HG03469 (cell line): ENCODE results near the gene KLK11.
"Not testable (repeated sequence)": the region's sequence is repeated elsewhere in the genome, so short reads cannot be mapped to it uniquely, and the experiment has no call there.

Experiments
- ATAC-seq: cut with Tn5 transposase; IDR thresholded peaks from one replicate; pipeline ENCODE4 v1.9.1; 2021; ENCODE audit warnings: mild to moderate bottlenecking, moderate library complexity, moderate number of reproducible peaks; ENCODE audit not compliant: unreplicated experiment

KLK11 gene

DNA sequence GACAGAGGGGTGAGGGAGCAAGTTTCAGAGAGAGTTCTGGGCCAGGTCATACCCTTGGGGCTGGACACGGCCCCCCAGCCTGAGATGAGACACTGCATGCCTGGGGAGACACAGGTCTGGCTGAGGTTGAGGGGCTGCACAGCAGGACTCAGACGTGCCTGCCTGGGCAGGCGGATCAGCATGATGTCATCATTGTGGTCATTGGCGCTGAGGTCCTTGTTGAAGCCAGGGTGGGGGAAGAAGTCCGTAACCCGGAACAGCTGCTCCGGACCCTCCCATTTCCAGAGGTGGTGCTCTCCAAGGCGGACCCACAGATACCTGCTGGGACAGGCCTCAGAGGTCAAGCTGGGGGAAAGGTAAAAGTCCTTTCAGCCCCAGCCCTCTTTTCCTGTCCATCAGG is 20.0 kb downstream of the KLK11 start:
- no peak for ATAC-seq

DNA sequence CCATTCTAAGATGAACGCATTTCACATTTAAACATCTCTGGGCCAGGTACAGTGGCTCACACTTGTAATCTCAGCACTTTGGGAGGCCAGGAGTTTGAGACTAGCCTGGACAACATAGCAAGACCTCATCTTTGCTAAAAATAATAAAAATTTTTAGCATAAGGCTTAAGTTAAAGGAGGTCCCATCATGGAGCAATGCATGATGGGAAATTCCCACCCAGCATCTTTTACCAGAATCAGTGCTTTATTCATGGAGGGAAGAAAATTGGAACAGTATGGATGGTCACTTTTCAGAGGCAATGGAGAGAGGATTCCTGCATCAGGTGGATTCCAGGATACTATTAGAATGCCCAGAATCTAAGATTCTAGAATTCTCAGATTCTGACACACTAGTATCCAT is 21.2 kb downstream of the KLK11 start:
- no peak for ATAC-seq

DNA sequence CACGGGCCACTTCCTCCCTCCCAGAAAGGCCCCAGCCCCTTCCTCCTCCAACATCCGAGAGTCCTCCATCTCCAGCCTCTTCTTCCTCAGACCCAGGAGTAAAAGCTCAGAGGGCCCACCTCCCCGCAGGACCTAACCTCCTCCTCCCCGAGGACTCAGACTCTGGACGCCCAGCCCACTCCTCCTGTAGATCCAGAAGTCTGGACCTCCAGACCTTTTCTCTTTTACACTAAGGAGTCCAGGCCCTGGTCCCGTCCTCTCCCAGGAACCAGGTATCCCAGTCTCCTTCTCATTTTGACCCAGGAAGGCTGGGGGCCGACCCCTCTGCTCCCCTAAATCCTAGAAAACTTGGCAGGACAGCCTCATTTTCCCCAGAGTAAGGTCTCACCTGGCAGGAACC is 23.1 kb downstream of the KLK11 start:
- ATAC-seq, result no peak

DNA sequence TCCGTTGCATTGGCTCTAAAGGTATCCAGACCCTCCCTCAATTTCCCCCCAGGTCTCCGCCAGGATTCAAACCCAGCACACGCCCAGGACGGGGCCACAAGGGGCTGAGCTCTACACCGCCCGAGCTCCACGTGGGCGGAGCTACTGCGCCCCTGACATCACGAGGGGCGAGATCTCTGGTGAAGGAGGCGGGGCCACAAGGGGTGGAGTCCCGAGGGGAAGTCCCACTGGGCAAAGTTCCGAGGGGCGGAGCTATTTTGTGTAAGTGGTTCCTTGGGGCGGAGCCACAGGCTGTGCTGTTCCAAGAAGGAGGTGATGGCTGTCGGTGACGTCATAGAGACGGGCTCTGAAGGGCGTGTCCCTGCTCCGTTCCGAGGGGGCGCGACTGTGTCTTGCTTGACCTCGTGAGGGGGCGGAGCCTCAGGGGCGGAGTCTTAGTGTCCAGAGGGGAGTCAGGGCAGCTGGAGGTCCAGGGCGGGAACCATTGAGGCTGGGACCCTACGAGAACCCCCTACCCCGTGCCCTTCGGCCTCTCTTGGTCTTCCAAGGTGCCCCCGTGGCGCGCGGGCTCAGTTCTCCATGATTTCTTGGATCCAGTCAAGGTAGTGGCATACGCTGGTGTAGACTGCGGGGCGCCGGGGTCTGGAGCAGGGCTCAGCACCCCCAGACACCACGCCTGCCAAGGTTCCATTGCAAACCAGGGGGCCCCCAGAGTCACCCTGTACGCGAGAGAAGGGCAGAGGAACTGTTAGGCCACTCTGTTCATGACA is 23.7 kb downstream of the KLK11 start:
- no peak for ATAC-seq

DNA sequence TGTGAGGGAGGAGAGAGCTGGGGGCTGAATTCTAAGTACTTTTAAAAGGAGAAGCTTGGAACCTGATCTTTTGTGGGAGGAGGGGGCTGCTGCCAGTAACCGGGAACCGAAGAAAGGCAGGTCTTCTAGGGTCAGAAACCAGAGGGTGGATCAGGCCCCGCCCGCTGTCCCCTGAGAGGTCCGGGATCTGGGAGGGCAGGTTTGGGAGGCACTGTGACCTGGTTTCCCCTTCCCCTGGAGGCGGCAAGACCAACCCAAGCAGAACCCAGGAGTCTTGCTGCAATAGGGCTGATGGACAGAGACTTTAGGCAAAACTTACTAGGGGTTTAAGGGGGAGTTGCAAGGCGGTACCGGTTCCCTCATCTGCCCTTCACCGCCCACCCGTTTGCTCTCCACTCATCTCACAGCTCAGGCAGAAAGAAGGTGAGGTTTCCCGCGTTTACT is 24.3 kb downstream of the KLK11 start:
- ATAC-seq, result no peak

DNA sequence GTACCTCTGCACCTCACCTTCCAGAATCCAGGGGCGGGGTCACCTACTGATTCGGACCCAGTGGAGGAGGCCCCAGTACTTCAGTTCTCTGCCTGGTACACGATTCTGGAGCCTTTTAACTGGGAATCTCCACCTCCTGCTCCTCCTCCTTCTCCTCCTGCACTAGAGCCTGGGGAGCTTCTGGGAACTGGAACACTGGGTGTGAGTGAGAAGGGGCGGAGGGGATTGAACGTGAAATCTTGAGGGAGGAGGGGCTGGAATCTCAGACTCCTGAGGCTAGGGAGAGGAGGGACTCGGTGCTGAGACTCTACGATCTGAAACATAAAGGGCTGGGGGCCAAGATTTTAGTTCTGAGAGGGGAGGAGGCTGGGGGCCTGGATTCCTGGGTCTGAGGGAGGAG is 24.9 kb downstream of the KLK11 start, which contains the start of gene KLK8:
TSS of gene KLK8 (minus strand) at position 90 of the 400 bp plus-strand sequence. CDS start 437 bp downstream, outside the sequence.
- no peak for ATAC-seq

DNA sequence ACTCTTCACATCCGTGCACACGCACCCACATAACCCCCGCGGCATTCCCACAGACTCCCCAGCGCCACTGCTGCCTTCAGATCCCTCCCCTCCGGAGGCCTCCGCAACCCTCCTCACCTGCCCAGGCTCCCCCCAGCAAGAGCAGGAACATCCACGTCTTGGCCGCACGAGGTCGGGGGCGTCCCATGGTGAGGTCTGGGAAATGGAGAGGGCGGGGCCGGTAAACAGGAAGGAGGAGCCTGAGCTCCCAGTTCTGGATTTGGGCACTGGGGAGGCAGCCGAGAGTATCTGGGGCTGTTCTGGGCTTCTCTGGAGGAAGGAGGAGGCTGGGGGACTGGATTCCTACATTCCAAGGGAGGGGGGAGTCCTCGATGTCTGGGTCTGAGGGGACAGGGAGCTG is 25.4 kb downstream of the KLK11 start:
- no peak for ATAC-seq

DNA sequence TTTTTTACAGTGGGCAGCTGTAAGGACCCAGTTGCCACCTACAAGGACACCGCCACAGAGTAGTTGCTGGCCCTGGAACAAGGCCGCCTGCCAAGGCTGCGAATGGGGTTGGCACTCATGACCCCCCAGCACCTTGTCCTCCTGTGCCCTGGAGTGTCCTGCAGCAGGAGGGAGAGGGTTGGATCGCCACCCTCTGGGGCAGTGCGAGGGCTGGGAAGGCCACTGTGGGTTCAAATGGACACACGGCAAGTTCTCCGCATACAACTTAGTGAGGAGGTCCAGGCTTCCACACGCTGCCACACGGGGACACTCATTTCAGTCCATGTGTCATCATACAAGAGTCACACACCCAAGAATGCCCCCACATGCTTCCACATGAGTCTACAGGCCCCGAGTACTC is 26.0 kb downstream of the KLK11 start:
- no peak for ATAC-seq

DNA sequence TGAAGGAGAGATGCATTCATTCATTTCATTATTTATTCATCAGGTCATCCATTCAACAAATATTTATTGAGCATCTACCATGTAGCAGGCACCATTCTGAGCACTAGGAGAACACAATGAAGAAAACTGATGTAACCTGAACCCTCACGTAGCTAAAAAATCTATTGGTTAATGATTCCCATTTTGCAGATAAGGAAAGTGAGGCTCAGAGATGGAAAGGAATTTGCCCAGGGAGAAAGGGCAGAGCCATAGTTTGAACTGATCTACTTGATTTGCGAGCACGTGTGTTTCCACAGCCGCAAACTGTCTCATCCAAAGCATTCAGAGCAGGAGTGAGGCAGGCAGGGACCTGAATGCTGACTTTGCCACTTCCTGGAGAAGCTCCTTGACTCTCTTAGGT is 27.7 kb downstream of the KLK11 start:
- ATAC-seq, result no peak

DNA sequence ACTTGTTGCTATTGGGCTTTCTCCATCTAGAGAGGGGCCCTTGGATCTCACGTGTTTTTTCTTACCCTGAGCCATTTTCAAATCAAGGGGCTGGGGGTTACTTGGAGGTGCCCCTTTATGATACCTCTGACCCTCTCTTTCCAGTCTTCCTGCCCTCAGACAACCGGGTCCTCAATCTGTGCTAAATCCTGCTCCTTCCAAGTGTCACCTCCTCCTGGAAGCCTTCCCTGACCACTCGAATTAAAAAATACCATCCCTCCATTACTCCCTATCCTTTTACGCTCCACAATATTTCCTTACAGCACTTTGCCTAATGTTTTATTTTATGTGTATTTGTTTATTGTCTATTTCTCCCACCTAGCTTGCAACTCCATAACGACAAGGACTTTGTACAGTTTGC is 28.4 kb downstream of the KLK11 start:
- ATAC-seq, result no peak

DNA sequence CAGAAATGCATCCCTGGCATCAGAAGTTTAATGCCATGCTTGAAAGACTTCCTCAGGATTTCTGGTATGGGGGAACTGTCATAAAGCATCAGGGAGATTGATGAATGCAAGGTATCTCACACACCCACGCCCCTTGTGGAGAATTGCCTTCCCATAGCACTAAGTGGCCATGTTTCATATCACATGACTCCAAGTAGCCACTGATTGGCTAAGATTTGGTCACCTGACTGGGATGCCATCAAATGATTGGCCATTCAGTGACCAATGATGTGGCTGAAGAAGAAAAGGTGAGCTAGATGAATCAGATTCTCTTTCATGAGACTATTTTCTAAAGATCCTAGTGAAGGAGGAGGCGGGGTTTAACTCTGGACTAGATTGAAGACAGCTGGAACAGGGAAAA is 32.3 kb downstream of the KLK11 start:
- ATAC-seq, result no peak

DNA sequence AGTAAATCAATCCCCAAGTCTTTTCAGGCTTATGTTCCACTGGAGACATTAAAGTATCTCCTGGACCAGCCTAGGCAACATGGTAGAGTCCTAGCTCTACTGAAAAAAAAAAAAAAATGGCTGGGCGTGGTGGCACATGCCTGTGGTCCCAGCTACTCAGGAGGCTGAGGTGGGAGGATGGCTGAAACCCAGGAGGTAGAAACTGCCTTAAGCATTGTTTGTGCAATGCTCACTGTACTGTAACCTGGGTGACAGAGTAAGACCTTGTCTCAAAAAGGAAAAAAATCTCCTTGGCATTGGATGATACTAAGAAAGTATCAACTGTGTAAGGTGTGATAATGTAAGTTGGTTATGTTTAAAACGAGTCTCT is 33.8 kb downstream of the KLK11 start:
- ATAC-seq, result no peak

DNA sequence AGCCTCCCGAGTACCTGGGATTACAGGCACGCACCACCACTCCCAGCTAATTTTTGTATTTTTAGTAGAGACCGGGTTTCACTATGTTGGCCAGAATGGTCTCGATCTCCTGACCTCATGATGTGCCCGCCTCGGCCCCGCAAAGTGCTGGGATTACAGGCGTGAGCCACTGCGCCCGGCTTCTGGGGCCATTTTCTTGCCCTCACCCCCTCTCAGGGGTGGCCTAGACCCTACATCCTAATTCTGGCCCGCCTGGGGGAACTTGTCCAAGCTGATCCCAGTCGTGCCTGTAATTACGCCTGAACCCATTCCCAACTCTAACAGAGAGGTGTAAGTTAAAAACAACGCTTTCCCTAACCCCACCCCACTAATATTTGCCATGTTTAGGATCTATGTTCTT is 42.0 kb downstream of the KLK11 start:
- not testable (repeated sequence) for ATAC-seq

DNA sequence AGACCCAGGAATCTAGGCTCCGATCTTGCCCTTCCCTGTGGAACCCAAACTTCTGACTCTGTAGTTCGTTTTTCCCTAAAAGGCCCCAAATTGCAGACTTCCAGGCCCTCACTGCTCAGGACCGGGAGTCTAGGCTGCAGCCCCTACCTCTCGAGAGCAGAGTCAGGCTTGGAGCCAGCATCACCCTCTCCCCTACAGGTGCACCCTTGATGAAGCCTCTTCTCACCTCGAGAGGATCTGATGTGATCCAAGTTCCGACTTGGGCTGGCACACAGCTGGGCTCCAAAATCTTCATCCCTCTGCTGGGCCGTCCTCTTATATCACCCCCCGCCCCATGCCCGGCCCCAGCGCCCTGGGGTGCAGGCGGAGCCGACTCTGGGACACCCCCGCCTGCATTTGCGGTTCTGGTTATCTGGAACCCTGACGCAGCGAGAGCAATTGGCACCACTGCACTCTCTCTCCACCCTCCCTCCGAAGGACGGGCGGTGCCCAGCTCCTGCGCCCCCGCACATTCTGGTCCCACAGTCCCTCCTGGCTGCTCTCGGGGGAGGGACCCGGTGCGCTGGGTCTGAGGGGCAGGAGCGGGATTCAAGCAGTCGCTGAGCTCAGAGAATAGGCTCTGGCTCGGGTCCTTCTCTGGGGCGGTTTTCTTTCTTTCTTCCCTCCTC is 42.7 kb downstream of the KLK11 start, which contains the start of gene KLK7:
TSS of gene KLK7 (minus strand) at position 293 of the 668 bp plus-strand sequence. CDS start 1,518 bp downstream, outside the sequence.
- no peak for ATAC-seq

DNA sequence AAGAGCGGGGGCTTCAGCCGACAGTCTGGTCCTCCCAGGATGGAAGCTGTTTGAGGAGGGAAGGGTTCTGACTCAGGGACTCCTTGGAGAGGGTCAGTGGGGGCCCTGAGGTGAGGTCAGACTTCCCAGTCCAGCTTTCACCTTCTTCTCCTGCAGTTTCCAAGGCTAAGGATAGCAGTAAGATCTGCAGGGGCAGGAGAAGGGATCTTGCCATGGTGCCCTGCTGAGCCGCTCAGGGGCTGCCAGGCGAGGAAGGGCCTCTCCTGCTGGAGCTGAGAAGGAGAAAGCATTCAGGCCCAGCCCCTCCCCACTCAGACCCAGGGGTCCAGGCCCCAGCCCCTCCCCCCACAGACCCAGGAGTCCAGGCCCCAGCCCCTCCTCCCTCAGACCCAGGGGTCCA is 44.2 kb downstream of the KLK11 start:
- ATAC-seq, result no peak

DNA sequence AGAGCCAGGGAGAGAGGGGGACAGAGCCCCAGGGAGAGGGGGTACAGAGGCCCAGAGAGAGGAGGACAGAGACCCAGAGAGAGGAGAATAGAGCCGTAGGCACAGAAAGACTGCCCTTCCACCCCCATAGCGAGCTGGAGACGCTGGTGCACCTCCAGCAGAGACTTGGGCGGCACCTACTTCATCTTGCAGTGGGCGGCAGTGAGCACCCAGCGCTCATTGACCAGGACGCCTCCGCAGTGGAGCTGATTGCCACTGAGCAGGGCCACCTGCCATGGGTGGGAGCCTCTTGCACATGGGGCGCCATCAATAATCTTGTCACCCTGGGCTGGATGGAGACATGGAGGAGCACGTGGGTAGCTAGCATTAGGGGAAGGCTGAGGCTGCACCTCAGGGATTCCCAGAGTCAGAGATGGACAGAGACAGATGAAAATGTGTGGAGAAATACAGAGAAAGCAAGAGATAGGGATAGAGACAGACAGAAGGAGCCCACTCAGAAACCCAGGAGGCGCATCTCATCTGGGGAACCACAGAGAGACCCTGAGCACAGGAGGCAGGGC is 44.7 kb downstream of the KLK11 start:
- no peak for ATAC-seq

DNA sequence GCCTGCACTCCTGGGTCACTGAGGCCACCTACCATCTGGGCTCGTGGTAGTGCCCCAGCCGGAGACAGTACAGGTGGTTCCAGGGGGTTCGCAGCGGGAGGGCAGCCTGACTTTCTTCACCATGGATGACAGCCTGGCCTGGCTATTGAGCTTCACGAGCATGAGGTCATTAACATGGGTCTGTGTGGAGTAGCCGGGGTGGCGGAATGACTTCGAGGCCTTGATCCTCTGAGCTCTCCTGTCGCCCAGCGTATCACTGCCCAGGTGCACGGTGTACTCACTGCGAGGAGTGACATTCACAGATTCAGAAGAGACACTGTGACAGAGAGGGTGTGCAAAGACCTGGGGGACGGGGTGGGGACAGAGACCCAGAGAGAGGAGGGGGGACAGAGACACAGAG is 46.2 kb downstream of the KLK11 start:
- no peak for ATAC-seq

DNA sequence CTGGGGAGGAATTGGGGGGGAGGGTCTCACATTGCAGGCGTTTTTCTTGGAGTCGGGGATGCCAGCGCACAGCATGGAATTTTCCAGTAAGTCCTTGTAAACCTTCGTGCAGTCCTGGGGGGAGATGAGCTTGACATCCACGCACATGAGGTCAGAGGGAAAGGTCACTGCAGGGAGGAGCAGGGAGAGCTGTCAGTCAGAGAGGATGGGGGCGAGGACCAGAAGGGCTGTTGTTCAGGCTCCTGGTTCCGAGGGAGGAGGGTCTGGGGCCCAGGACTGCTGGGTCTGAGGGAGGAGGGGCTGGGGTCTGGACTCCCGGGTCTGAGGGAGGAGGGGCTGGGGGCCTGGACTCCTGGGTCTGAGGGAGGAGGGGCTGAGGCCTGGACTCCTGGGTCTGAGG is 46.7 kb downstream of the KLK11 start:
- ATAC-seq, result no peak

DNA sequence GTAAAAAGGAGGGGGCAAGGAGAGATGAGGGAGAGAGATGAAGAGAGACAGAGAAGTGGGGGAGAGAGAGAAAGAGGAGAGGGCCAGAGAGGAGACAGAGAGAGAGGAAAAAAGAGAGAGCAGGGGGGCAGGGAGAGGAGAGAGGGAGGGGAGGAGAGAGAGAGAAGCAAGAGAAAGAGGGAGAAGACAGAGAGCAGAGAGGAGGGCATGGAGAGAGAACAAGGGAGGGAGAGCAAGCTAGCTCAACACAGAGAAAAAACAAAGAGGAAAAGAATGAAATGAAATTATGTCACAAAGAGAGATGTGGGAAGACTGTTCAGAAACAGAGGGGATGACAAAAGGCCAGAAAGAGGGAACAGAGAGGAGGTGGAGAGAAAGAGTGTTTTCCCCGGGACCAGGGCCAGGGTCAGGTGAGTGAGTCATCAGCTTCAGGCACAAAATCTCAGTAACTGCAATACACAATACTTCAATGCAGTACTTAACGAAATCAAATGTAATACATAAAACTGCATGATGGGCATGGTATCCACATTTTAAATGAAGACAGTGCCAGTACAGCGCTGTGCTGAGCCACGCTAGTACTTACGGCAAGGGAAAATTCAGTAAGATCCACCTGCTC is 47.5 kb downstream of the KLK11 start:
- ATAC-seq, result no peak

DNA sequence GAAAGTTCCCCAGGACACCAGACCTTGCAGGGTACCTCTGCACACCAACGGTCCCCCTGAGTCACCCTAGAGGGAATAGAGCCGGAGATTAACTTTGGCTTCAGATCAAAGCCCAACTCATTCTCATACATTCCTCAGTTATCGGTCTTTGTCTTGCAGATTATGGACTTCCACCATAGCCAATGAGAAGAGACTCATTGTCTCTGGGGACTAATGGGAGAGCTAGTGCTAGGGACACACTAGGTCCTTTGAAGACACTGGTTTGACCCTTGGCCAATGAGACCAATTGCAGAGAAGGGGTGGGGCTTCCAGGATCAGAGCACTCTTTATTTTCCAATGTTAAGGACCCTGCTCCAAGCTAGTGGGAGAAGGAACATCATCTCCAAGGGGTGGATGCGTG is 48.8 kb downstream of the KLK11 start:
- no peak for ATAC-seq

DNA sequence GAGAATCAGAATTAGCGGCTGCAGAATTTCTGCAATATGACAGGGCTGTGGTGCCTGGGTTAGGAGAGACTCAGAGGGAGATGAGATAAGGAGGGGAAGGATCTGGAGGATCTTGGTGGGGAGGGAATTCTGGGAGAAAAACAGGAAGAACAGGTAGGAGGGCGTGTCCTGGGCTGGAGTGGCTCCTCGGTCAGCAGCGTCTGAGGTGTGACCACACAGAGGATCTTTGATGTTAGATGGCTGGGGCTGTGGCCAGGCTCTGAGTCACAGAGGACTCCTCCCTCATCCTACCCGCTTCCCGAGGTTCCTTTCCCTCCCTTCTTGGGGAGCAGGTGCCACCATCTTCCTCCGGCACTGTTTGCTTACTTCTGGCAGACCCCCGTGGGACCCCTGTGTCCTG is 50.6 kb downstream of the KLK11 start:
- no peak for ATAC-seq
